GM23248 (cell line): Measurements from ENCODE around the gene SNRNP40. TPM values are rescaled to one million over a fixed set of nuclear protein-coding genes. Genes with fewer than 3 reads are reported as not detected.
"Not testable (repeated sequence)": the region's sequence is repeated elsewhere in the genome, so short reads cannot be mapped to it uniquely, and the experiment has no call there.

Experiments
- DNase-seq: peaks from one replicate; pipeline ENCODE4 v3.0.0-alpha.2; 2015
- H2AFZ ChIP-seq: fragments of 200-600 bp; sonication (generic); 2 replicates; pipeline ENCODE4 v1.6.1; 2016; ENCODE audit warnings: antibody characterized with exemption
- H3F3A ChIP-seq: fragments of 200-600 bp; sonication (generic); 2 replicates; pipeline ENCODE4 v1.6.1; 2016; ENCODE audit warnings: mild to moderate bottlenecking, antibody characterized with exemption, mixed run types; ENCODE audit not compliant: insufficient read depth
- H3K27ac ChIP-seq: fragments of 200-600 bp; sonication (generic); 2 replicates; pipeline ENCODE4 v1.5.1; 2016; ENCODE audit warnings: mild to moderate bottlenecking
- H3K27me3 ChIP-seq: fragments of 200-600 bp; sonication (generic); replicated peaks from 2 replicates; pipeline ENCODE4 v1.6.1; 2016; ENCODE audit warnings: mild to moderate bottlenecking; ENCODE audit not compliant: insufficient read depth
- H3K36me3 ChIP-seq: fragments of 200-600 bp; sonication (generic); 2 replicates; pipeline ENCODE4 v1.6.1; 2016; ENCODE audit warnings: low read depth, mild to moderate bottlenecking
- H3K4me1 ChIP-seq: fragments of 200-600 bp; sonication (generic); 2 replicates; pipeline ENCODE4 v1.6.1; 2016; ENCODE audit warnings: mild to moderate bottlenecking; ENCODE audit not compliant: insufficient read depth
- H3K4me2 ChIP-seq: fragments of 200-600 bp; sonication (generic); one replicate; pipeline ENCODE4 v1.6.1; 2016; ENCODE audit warnings: mild to moderate bottlenecking; ENCODE audit not compliant: unreplicated experiment
- H3K4me3 ChIP-seq: fragments of 200-600 bp; sonication (generic); 2 replicates; pipeline ENCODE4 v1.5.1; 2016; ENCODE audit warnings: mild to moderate bottlenecking
- H3K79me2 ChIP-seq: fragments of 200-600 bp; sonication (generic); 2 replicates; pipeline ENCODE4 v1.6.1; 2016; ENCODE audit warnings: mild to moderate bottlenecking; ENCODE audit not compliant: insufficient read depth
- H3K9ac ChIP-seq: fragments of 200-600 bp; sonication (generic); 2 replicates; pipeline ENCODE4 v1.6.1; 2016; ENCODE audit warnings: mild to moderate bottlenecking
- H3K9me2 ChIP-seq: fragments of 200-600 bp; sonication (generic); 2 replicates; pipeline ENCODE4 v1.6.1; 2016; ENCODE audit warnings: mixed run types, mild to moderate bottlenecking, moderate library complexity; ENCODE audit not compliant: insufficient read depth
- H3K9me3 ChIP-seq: fragments of 200-600 bp; sonication (generic); one replicate; pipeline ENCODE4 v1.6.1; 2017; ENCODE audit warnings: low read depth
- H4K20me1 ChIP-seq: fragments of 200-600 bp; sonication (generic); 2 replicates; pipeline ENCODE4 v1.6.0; 2016; ENCODE audit not compliant: insufficient read depth
- EZH2 ChIP-seq: fragments of 200-600 bp; sonication (generic); IDR thresholded peaks from 2 replicates; pipeline ENCODE4 v1.6.1; 2018; ENCODE audit warnings: antibody characterized with exemption, mild to moderate bottlenecking; ENCODE audit not compliant: insufficient read depth, poor library complexity, severe bottlenecking
- EZH2phosphoT487 ChIP-seq: fragments of 200-600 bp; sonication (generic); IDR thresholded peaks from 2 replicates; pipeline ENCODE4 v1.6.1; 2018; ENCODE audit warnings: antibody characterized with exemption, moderate library complexity, mild to moderate bottlenecking, low read depth; ENCODE audit not compliant: insufficient read depth
- WGBS, 2 experiments: methylation state at CpG; one replicate each; pipeline ENCODE4 v1.1.6; 2015 to 2017; ENCODE audit warnings: low lambda C conversion rate in 2 of 2, low coverage in 1 of 2; ENCODE audit errors: missing lambda C conversion rate in 2 of 2; 5-methylcytosine and 5-hydroxymethylcytosine counted together
- in situ Hi-C: fragments of 300-500 bp; cut with MboI; formaldehyde crosslinking; loops from 2 replicates; pipeline ENCODE4 v1.15.0; 2020
- polyA plus RNA-seq: library from polyadenylated mRNA; unstranded; fragments of >200 nt; fragmentation: Nextera tagmentation; extraction: Ambion mirVana; gene quantifications from 2 replicates; pipeline ENCODE4 v1.2.1, GENCODE V29; 2016
- total RNA-seq: library from RNA; depleted of rRNA; stranded (reverse); fragments of >200 nt; shearing (Covaris generic); gene quantifications from 2 replicates; pipeline ENCODE4 v1.2.3, GENCODE V29; 2014

The SNRNP40 gene
- total and polyA plus RNA-seq, 2 experiments from 2014 or later = 51.5 to 57.6 TPM

GRCh38 chr1:31272369-31272768 lies 24.2 kb downstream of the SNRNP40 start:
- H3K9me2 ChIP-seq = no peaks in the 10 kb centered on the region
- no peak overlapping the region for H3K9ac ChIP-seq
- no peaks in the 10 kb centered on the region for H3F3A ChIP-seq
- H3K79me2 ChIP-seq = peaks cover 11% of the 10 kb centered on the region; the same call in 1 of the 2 replicates
- TF ChIP-seq EZH2 = no peak
- TF ChIP-seq EZH2phosphoT487 = no peak
- no peak overlapping the region for H3K27ac ChIP-seq
- H3K9me3 ChIP-seq = no peaks in the 10 kb centered on the region
- peaks cover 47% of the 10 kb centered on the region for H3K36me3 ChIP-seq
- H3K4me1 ChIP-seq = no peaks in the 10 kb centered on the region
- no peak overlapping the region for H2AFZ ChIP-seq
- no peaks in the 10 kb centered on the region for H4K20me1 ChIP-seq
- 98% methylated on average over 3 of the region's 3 CpGs for WGBS, 2 experiments
- in situ Hi-C loops = no loop called here
- no peak overlapping the region for H3K4me2 ChIP-seq
- H3K4me3 ChIP-seq = no peak overlapping the region
- no peaks in the 10 kb centered on the region for H3K27me3 ChIP-seq
- no peak for DNase-seq

GRCh38 chr1:31266547-31266946 lies 30.0 kb downstream of the SNRNP40 start:
- H4K20me1 ChIP-seq = no peaks in the 10 kb centered on the region
- H3K9me3 ChIP-seq = no peaks in the 10 kb centered on the region
- H3K4me2 ChIP-seq = no peak overlapping the region
- H3K27ac ChIP-seq = no peak overlapping the region
- no peaks in the 10 kb centered on the region for H3K9me2 ChIP-seq
- peak; percentile 8 for DNase-seq
- H2AFZ ChIP-seq = no peak overlapping the region
- no peaks in the 10 kb centered on the region for H3K27me3 ChIP-seq
- 79 to 81% methylated on average over 2 of the region's 2 CpGs for WGBS, 2 experiments
- no peak overlapping the region for H3K4me3 ChIP-seq
- no peaks in the 10 kb centered on the region for H3F3A ChIP-seq
- TF ChIP-seq EZH2phosphoT487 (no peak), EZH2 (no peak)
- no peak overlapping the region for H3K9ac ChIP-seq
- in situ Hi-C loops = no loop called here
- no peaks in the 10 kb centered on the region for H3K4me1 ChIP-seq
- peaks cover 48% of the 10 kb centered on the region for H3K36me3 ChIP-seq
- H3K79me2 ChIP-seq = no peaks in the 10 kb centered on the region

- no peak overlapping the region for H3K4me2 ChIP-seq
- H2AFZ ChIP-seq = no peak overlapping the region
- no peak overlapping the region for H3K9ac ChIP-seq
- DNase-seq = no peak
- no peaks in the 10 kb centered on the region for H3F3A ChIP-seq
- H3K9me2 ChIP-seq = no peaks in the 10 kb centered on the region
- in situ Hi-C loops = no loop called here
- 86 to 100% methylated on average over 1 of the region's 1 CpG for whole genome bisulfite sequencing, 2 experiments
- peaks cover 44% of the 10 kb centered on the region for H3K36me3 ChIP-seq
- no peak overlapping the region for H3K27ac ChIP-seq
- TF ChIP-seq EZH2 = no peak
- no peak for TF ChIP-seq EZH2phosphoT487
- no peaks in the 10 kb centered on the region for H4K20me1 ChIP-seq
- H3K4me3 ChIP-seq = no peak overlapping the region
- no peaks in the 10 kb centered on the region for H3K27me3 ChIP-seq
- no peaks in the 10 kb centered on the region for H3K79me2 ChIP-seq
- no peaks in the 10 kb centered on the region for H3K4me1 ChIP-seq
- H3K9me3 ChIP-seq = no peaks in the 10 kb centered on the region
Measured at GRCh38 chr1:31264790-31265386, 31.7 kb downstream of the SNRNP40 start.

GRCh38 chr1:31263408-31263807 lies 33.2 kb downstream of the SNRNP40 start:
- DNase-seq = no peak
- in situ Hi-C loops = no loop called here
- TF ChIP-seq EZH2phosphoT487 (no peak), EZH2 (no peak)
- WGBS, 2 experiments = 96 to 100% methylated on average over 3 of the region's 3 CpGs
- Histone ChIP-seq H3K79me2 (no peaks in the 10 kb centered on the region), H3K36me3 (peaks cover 40% of the 10 kb centered on the region), H3K4me2 (no peak overlapping the region), H3K27ac (no peak overlapping the region), H3K4me1 (no peaks in the 10 kb centered on the region), H3K9me3 (no peaks in the 10 kb centered on the region), H4K20me1 (no peaks in the 10 kb centered on the region), H3K9ac (no peak overlapping the region), H3K9me2 (no peaks in the 10 kb centered on the region), H2AFZ (no peak overlapping the region), H3K27me3 (no peaks in the 10 kb centered on the region), H3F3A (no peaks in the 10 kb centered on the region), H3K4me3 (no peak overlapping the region)

- H3K27me3 ChIP-seq, H3K79me2 ChIP-seq, H3K4me3 ChIP-seq, DNase-seq, H3K27ac ChIP-seq, H4K20me1 ChIP-seq, H3K9ac ChIP-seq, H3F3A ChIP-seq, H3K9me3 ChIP-seq, H2AFZ ChIP-seq, H3K4me1 ChIP-seq, in situ Hi-C loops, H3K4me2 ChIP-seq, H3K9me2 ChIP-seq: not testable (repeated sequence)
- H3K36me3 ChIP-seq = peaks cover 37% of the 10 kb centered on the region
- WGBS, 2 experiments = 89 to 94% methylated on average over 5 of the region's 5 CpGs
Measured at GRCh38 chr1:31262393-31262792, 34.2 kb downstream of the SNRNP40 start.
